GM12878 (cell line): ENCODE data around the gene CD180. TPM values are rescaled to one million over a fixed set of nuclear protein-coding genes. Genes with fewer than 3 reads are reported as not detected.

ENCODE experiments used
- ATAC-seq: fragments of 200-7000 bp; cut with Tn5 transposase; 3 replicates; pipeline ENCODE4 v1.9.1; 2020; ENCODE audit warnings: mild to moderate bottlenecking, moderate library complexity
- BruUV-seq: library from RNA; stranded (reverse); fragments of 400-500 nt; replicated peaks from 2 replicates; lab custom pipeline; 2021; lab: Mats Ljungman, UMichigan
- CTCF ChIA-PET: fragments of 300-600 bp; sonication (Branson Sonifier 250); formaldehyde crosslinking; extraction: SDS; loops from one replicate; lab custom pipeline; 2021; ENCODE audit warnings: inconsistent platforms; lab: Yijun Ruan, JAX
- POLR2A ChIA-PET: fragments of 350-600 bp; formaldehyde crosslinking; extraction: SDS; loops from one replicate; lab custom pipeline; 2021; ENCODE audit warnings: inconsistent platforms; lab: Charles Lee
- RAD21 ChIA-PET: fragments of 300-600 bp; sonication (Branson Sonifier 250); formaldehyde crosslinking; loops from one replicate; lab custom pipeline; 2023; ENCODE audit warnings: antibody characterized with exemption; ENCODE audit not compliant: unreplicated experiment; lab: Charles Lee
- SMC1A ChIA-PET: fragments of 300-600 bp; sonication (Branson Sonifier 250); formaldehyde crosslinking; loops from one replicate; lab custom pipeline; 2023; ENCODE audit not compliant: unreplicated experiment, uncharacterized antibody; lab: Charles Lee
- DNase-seq: peaks from one replicate; pipeline ENCODE4 v3.0.0-alpha.2; 2011; ENCODE audit warnings: low read depth, low spot score
- FAIRE-seq: peaks from 3 replicates; lab custom pipeline; 2011; peaks lifted over from hg19 to GRCh38; lab: Jason Lieb, UNC
- H2AFZ ChIP-seq: 2 replicates; pipeline ENCODE4 v1.6.0; 2011; ENCODE audit warnings: low read depth, low read length, control low read depth; ENCODE audit not compliant: control insufficient read depth
- H3K27ac ChIP-seq: 2 replicates; pipeline ENCODE4 v1.5.1; 2011; ENCODE audit warnings: control low read depth; ENCODE audit not compliant: control insufficient read depth, insufficient read depth
- H3K27me3 ChIP-seq, 2 experiments: replicated peaks in 1 of 2; 2 replicates each; pipeline versions ENCODE4 v1.6.0 to v1.6.1; 2011; ENCODE audit warnings: low read length in 1 of 2; ENCODE audit not compliant: control insufficient read depth in 2 of 2, insufficient read depth in 2 of 2
- H3K36me3 ChIP-seq, 2 experiments: 2 replicates each; pipeline ENCODE4 v1.5.1; 2011; ENCODE audit warnings: low read length in 1 of 2; ENCODE audit not compliant: control insufficient read depth in 2 of 2, insufficient read depth in 2 of 2
- H3K4me1 ChIP-seq: 2 replicates; pipeline ENCODE4 v1.6.1; 2011; ENCODE audit warnings: mild to moderate bottlenecking, low read length, moderate library complexity, mixed read lengths; ENCODE audit not compliant: control insufficient read depth, insufficient read depth
- H3K4me2 ChIP-seq: 2 replicates; pipeline ENCODE4 v1.6.0; 2011; ENCODE audit warnings: control low read depth; ENCODE audit not compliant: control insufficient read depth, insufficient read depth
- H3K4me3 ChIP-seq: fragments of 200-600 bp; sonication (generic); 2 replicates; pipeline ENCODE4 v1.5.1; 2016
- H3K79me2 ChIP-seq: 2 replicates; pipeline ENCODE4 v1.6.0; 2011; ENCODE audit warnings: low read length; ENCODE audit not compliant: control insufficient read depth, insufficient read depth
- H3K9ac ChIP-seq: 2 replicates; pipeline ENCODE4 v1.8.0; 2011; ENCODE audit warnings: low read length, control low read depth, mixed read lengths; ENCODE audit not compliant: control insufficient read depth, insufficient read depth
- H3K9me3 ChIP-seq: replicated peaks from 3 replicates; pipeline ENCODE4 v1.5.1; 2011; ENCODE audit warnings: mild to moderate bottlenecking, low read length; ENCODE audit not compliant: control insufficient read depth, insufficient read depth
- H4K20me1 ChIP-seq: 2 replicates; pipeline ENCODE4 v1.6.0; 2011; ENCODE audit not compliant: control insufficient read depth, insufficient read depth
- CEBPZ ChIP-seq: fragments of 150-350 bp; IDR thresholded peaks from 2 replicates; pipeline ENCODE4 v1.6.1; 2016; ENCODE audit warnings: low read depth, low read length
- CHD1 ChIP-seq: IDR thresholded peaks from 2 replicates; pipeline ENCODE4 v1.6.1; 2012; ENCODE audit warnings: low read depth, low read length, improper control_type of control experiment
- FOXM1 ChIP-seq: IDR thresholded peaks from 2 replicates; pipeline ENCODE4 v1.6.1; 2012; ENCODE audit warnings: low read depth, mild to moderate bottlenecking, inconsistent platforms, low read length, moderate library complexity
- LARP7 ChIP-seq: fragments of 450-650 bp; IDR thresholded peaks from 2 replicates; pipeline ENCODE4 v1.6.1; 2017; ENCODE audit warnings: mild to moderate bottlenecking
- NFYB ChIP-seq: IDR thresholded peaks from 2 replicates; pipeline ENCODE4 v1.6.1; 2011; ENCODE audit warnings: low read depth, mild to moderate bottlenecking, low read length, improper control_type of control experiment, moderate library complexity; ENCODE audit not compliant: insufficient read depth
- PAX5 ChIP-seq: IDR thresholded peaks from 2 replicates; pipeline ENCODE4 v1.6.1; 2011; ENCODE audit warnings: low read depth, low read length, borderline replicate concordance
- SIN3A ChIP-seq: IDR thresholded peaks from 2 replicates; pipeline ENCODE4 v1.6.1; 2012; ENCODE audit warnings: low read depth, low read length, improper control_type of control experiment
- WGBS: methylation state at CpG from one replicate; pipeline ENCODE4 v1.1.6; 2016; ENCODE audit warnings: low lambda C conversion rate; ENCODE audit not compliant: insufficient replicate concordance, insufficient coverage; ENCODE audit errors: missing lambda C conversion rate; 5-methylcytosine and 5-hydroxymethylcytosine counted together
- in situ Hi-C: fragments of 300-500 bp; cut with MboI; formaldehyde crosslinking; loops from 9 replicates; pipeline ENCODE4 v1.14.3; 2018; ENCODE audit warnings: mixed read lengths
- intact Hi-C: fragments of 100-400 bp; cut with micrococcal nuclease; formaldehyde crosslinking; loops from one replicate; pipeline ENCODE4 v1.14.2; 2022; ENCODE audit not compliant: unreplicated experiment
- polyA plus RNA-seq, 11 experiments: library from polyadenylated mRNA; depleted of rRNA in 4 of 11; unstranded in 6 of 11; stranded (reverse) in 5 of 11; fragments of >200 nt; fragmentation: Nextera tagmentation in 4 of 11; fragmentation: Illumina TruSeq in 1 of 11; extraction: Ambion mirVana in 4 of 11; extraction: Trizol in 1 of 11; gene quantifications; 1 replicate in 1 of 11; 2 replicates in 10 of 11; pipeline versions ENCODE4 v1.2.1 to v1.2.3, GENCODE V29; 2011 to 2016; ENCODE audit warnings: inconsistent platforms in 2 of 11, missing spikeins in 2 of 11, low read depth in 1 of 11
- total RNA-seq, 4 experiments: library from RNA; depleted of rRNA in 3 of 4; stranded (reverse); fragments of >200 nt in 3 of 4; fragmentation: Illumina TruSeq in 1 of 4; extraction: Trizol in 1 of 4; gene quantifications; 2 replicates each; pipeline versions ENCODE4 v1.2.1 to v1.2.3, GENCODE V29; 2013 to 2021

The CD180 gene
- total and polyA plus RNA-seq, 10 of the 15 experiments (the other 5 are each of a cell fraction or from before 2014, with no cell fraction given) = 0.22 to 9.7 (median 2.9) TPM

- ChIA-PET RAD21 (no interaction called here), CTCF (interaction anchor here (1.9 kb wide), 1 partner anchor 1012 kb away, joined by 6 read pairs; no protein-coding TSS in a partner anchor), SMC1A (no interaction called here), POLR2A (no interaction called here)
- Histone ChIP-seq H3K4me2 (no peak overlapping the region), H3K27me3 (no peaks in the 10 kb centered on the region), H3K9ac (no peak overlapping the region), H3K27ac (no peak overlapping the region), H3K79me2 (no peaks in the 10 kb centered on the region), H2AFZ (no peak overlapping the region), H3K36me3 (no peaks in the 10 kb centered on the region), H3K4me1 (no peaks in the 10 kb centered on the region), H4K20me1 (no peaks in the 10 kb centered on the region), H3K4me3 (no peak overlapping the region), H3K9me3 (no peaks in the 10 kb centered on the region)
- in situ Hi-C loops (loop anchor here (10.0 to 25.0 kb wide), 2 partner anchors 1224 to 1746 kb away; no protein-coding TSS in a partner anchor), intact Hi-C loops (no loop called here)
- ATAC-seq = no peak
- DNase-seq = no peak
- WGBS = 64% methylated on average over 3 of the region's 3 CpGs
- FAIRE-seq = no peak
- TF ChIP-seq FOXM1 = no peak
- BruUV-seq = no TSS peak
Observed at GRCh38 chr5:67240846-67241245, 44.2 kb upstream of the CD180 start.

GRCh38 chr5:67240065-67240464 lies 43.5 kb upstream of the CD180 start:
- in situ Hi-C loops = loop anchor here (10.0 to 25.0 kb wide), 2 partner anchors 1225 to 1747 kb away; no protein-coding TSS in a partner anchor
- SMC1A ChIA-PET = interaction anchor here (0.7 to 0.9 kb wide), 2 partner anchors 178 to 1015 kb away, joined by 3 read pairs; no protein-coding TSS in a partner anchor

More at GRCh38 chr5:67240065-67240464, 43.5 kb upstream of the CD180 start:
- BruUV-seq = no TSS peak
- intact Hi-C loops = no loop called here
- FAIRE-seq = no peak
- H3K27me3 ChIP-seq = no peaks in the 10 kb centered on the region
- H2AFZ ChIP-seq = no peak overlapping the region
- RAD21 ChIA-PET = interaction anchor here (1.1 kb wide), 1 partner anchor 1010 kb away, joined by 4 read pairs; no protein-coding TSS in a partner anchor
- no peaks in the 10 kb centered on the region for H4K20me1 ChIP-seq
- TF ChIP-seq LARP7 = no peak
- no peak for TF ChIP-seq SIN3A
- TF ChIP-seq CHD1 = no peak
- TF ChIP-seq NFYB = no peak
- TF ChIP-seq FOXM1 = no peak
- no peak for TF ChIP-seq PAX5
- no peak for TF ChIP-seq CEBPZ
- TF ChIP-seq, all 136 proteins: peak for 0
- no peak overlapping the region for H3K27ac ChIP-seq
- H3K36me3 ChIP-seq = no peaks in the 10 kb centered on the region
- no peak for DNase-seq
- no peak overlapping the region for H3K4me2 ChIP-seq
- no peak overlapping the region for H3K4me3 ChIP-seq
- POLR2A ChIA-PET = interaction anchor here (0.7 kb wide), 1 partner anchor 71 kb away, joined by 3 read pairs; no protein-coding TSS in a partner anchor
- no peaks in the 10 kb centered on the region; the same call in 1 of the 2 replicates for H3K4me1 ChIP-seq
- H3K9ac ChIP-seq = no peak overlapping the region
- no peak for ATAC-seq
- CTCF ChIA-PET = interaction anchor here (0.6 to 1.9 kb wide), 3 partner anchors 196 to 1013 kb away, joined by 3 to 6 read pairs (median 4); no protein-coding TSS in a partner anchor
- no peaks in the 10 kb centered on the region for H3K9me3 ChIP-seq
- no peaks in the 10 kb centered on the region for H3K79me2 ChIP-seq
